GM18870 (cell line): ENCODE data around the gene BZW2.

Source experiments
- ATAC-seq: cut with Tn5 transposase; IDR thresholded peaks from one replicate; pipeline ENCODE4 v1.9.1; 2021; ENCODE audit warnings: moderate library complexity; ENCODE audit not compliant: unreplicated experiment

Gene BZW2

DNA sequence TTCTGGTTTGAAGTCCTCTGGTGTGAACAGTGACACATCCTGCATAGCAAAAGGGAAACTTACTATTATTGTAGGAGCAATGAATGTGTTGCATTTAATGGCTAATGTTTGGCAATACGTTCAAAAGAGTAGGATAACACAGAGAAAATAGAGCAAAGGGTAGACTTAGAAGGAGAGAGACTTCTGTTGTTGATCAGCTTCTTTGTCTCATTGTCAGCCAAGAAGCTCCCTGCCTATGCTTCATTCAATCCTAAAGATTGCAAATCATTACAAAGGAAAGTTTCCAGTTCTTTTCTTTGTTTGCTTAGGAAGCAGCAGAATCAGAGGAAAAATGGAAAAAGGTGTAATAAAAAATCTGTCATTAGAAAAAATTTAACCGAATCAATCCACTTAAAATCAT lies 99.7 kb downstream of the BZW2 start:
- no peak for ATAC-seq

DNA sequence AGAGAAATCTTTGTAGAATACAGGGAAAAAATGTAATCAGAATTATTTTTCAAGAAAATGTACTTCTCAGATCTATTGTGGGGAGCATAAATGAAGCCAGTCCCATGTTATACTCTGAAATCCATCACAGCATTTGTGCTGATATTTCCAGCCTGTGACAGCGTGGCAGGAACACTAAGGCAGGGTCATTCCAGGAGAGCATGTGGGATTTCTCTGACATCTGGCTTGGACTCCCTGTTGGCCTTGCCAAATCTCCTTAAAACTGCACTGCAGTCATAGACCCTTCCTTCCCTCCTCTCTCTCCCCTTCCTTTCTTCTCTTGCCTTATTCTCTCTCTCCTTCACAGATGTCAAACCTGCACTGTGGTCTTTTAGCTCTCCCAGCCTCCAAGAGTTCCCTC lies 101.1 kb downstream of the BZW2 start:
- no peak for ATAC-seq

DNA sequence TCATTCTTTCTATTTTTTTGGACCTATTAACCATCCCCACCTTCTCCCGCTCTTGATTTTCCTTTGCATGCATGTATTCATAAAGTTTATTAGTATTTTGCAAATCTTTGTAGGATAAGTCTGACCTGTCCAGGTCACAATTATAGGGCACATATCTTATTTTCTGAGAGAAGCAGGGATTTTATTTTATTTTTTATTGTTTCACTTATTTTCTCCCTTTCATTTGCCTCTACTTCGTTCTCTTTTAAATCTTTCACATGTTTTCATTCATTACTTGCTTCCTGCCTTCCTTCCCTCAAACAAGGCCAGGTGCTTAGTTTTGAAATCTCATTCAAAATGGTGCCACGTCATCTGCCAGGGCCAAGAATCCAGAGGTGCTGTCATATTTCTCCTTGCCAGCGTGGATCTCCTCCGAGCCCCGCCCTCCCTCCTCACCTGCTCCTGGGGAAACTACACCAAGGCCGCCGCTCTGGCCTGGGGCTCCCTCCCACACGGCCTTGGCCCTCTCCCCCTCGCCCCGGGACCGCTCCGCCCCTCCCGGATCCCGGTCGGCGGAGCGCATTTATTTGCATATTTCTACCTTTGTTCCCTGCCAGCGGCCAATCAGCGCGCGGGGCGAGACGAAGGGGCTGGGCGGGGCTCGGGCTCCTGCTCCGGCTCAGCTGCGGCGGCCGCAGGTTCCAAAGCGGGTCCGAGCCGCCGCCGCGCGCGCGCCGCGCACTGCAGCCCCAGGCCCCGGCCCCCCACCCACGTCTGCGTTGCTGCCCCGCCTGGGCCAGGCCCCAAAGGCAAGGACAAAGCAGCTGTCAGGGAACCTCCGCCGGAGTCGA lies 107.3 kb downstream of the BZW2 start, which contains the start of gene TSPAN13:
TSPAN13 (plus strand) TSS at position 654 of the 830 bp plus-strand sequence. CDS start 213 bp downstream, outside the sequence.
- no peak for ATAC-seq

DNA sequence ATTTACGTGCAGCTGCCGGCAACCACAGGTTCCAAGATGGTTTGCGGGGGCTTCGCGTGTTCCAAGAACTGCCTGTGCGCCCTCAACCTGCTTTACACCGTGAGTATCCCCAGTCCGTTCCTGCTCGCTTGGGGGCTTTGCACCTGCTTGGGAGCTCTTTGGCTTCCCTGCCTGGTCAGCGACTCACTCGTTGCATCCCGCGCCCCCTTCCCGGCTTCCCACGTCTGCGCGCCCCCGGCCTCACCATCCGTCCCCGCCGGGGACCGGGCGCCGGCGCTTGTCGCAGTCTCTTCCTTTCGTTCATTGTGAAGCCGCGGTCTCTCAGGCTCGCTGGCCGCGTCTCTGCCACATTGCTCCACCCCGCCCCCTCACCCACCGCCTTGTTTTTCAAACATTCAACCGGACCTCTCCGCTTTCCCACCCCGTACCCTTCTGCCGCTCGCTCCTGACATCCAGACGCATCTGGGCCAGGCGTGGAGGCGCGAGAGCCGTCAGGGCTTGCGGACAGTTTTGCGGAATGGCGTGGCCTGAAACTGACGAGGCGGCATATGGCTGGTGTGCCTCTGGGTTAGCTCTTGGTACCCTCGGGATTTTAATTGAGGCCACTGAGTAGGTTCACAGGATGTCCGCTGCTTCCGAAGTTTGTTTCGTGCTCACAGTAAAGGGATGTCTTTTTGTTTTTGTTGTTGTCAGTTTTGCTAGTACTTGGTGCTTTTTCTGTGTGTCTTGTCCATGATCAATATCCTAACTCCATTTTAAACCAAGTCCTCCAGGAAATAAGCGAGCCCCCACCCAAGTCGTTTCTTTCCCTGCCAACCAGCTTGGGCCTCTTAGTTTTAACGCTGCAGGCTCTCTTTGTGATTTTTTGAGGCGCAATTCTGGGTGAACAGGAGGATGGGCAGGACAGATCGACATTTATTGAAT lies 108.2 kb downstream of the BZW2 start:
- ATAC-seq: no peak

DNA sequence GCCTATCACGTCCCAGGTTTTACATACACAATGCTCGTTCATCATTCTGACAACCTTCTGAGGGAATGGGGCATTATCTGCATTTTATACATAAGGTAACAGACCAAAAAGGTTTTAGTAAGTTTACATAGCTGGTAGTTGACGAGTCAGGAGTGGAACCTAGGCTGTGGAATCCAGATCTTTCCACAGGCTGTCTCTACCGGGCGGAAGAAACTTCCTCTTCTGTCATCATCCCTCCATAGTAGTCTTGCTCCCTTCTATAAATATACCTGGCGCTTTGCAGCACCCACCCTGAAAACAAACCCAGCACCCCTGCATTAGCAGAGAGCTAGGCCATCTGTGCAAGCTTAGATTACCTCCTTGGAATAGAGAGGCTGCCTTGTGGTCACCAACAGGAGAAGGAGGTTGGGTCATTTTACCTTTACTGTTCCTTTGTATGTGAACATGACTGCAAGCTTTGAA lies 108.9 kb downstream of the BZW2 start:
- ATAC-seq: no peak

DNA sequence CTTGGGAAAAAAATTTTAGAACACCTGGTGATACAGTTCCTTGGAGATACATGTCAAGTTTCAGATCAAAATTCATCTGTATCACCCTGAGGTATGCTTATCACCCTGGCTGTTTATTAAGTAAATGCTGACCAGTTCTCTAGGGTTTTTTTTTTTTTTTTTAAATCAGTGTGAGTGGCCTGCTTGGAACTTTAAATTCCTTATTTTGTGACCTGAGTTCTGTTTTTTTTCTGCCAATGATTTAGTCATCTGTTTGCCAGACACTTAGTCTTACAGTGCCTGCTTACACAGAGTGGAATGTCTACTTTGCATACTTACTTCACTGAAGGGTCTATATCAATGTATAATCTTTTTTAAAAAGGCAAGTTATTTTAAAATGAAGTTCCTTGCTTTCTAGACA lies 109.4 kb downstream of the BZW2 start:
- no peak for ATAC-seq
